Stimulated activated memory B cell treated with anti-CD40 and anti-IgM and Interleukin-4, amounts not matched to agents 10 μg/mL and 1 μg/mL and 100 μg/mL, for 72 hours (primary cell): Measurements from ENCODE around the gene CHST4.

Experiments used
- ATAC-seq: fragments of 150-1000 bp; cut with Tn5 transposase; 2 replicates; pipeline ENCODE4 v1.10.0; 2021
- H3K27ac Mint-ChIP-seq: one replicate; pipeline ENCODE4 v1.8.0; 2022; ENCODE audit warnings: mild to moderate bottlenecking, mixed read lengths
- H3K27me3 Mint-ChIP-seq: one replicate; pipeline ENCODE4 v1.8.0; 2022; ENCODE audit warnings: mixed read lengths
- H3K36me3 Mint-ChIP-seq: one replicate; pipeline ENCODE4 v1.8.0; 2022; ENCODE audit warnings: mixed read lengths
- H3K4me1 Mint-ChIP-seq: one replicate; pipeline ENCODE4 v1.8.0; 2022; ENCODE audit warnings: mixed read lengths
- H3K4me3 Mint-ChIP-seq: one replicate; pipeline ENCODE4 v1.8.0; 2022; ENCODE audit warnings: mild to moderate bottlenecking, moderate library complexity, mixed read lengths
- H3K9me3 Mint-ChIP-seq: one replicate; pipeline ENCODE4 v1.8.0; 2022; ENCODE audit warnings: mixed read lengths

CHST4 gene

GRCh38 chr16:71526111-71526631 lies at the start of gene CHST4:
CHST4 (plus strand) TSS chr16:71526426; CDS start chr16:71536678, 10,252 bp downstream.
- Mint-ChIP-seq H3K27me3 (peaks cover 61% of the 10 kb centered on the region), H3K36me3 (no peaks in the 10 kb centered on the region), H3K27ac (peak within 1 kb of the TSS; percentile 58), H3K4me3 (peak within 1 kb of the TSS; percentile 54), H3K9me3 (no peaks in the 10 kb centered on the region), H3K4me1 (peaks cover 9% of the 10 kb centered on the region)
- peak; percentile 58 for ATAC-seq

- Mint-ChIP-seq H3K36me3 (peaks cover 60% of the 10 kb centered on the region), H3K27ac (no peak overlapping the region), H3K27me3 (no peaks in the 10 kb centered on the region), H3K4me3 (no peak overlapping the region), H3K4me1 (no peaks in the 10 kb centered on the region), H3K9me3 (no peaks in the 10 kb centered on the region)
- ATAC-seq: no peak
These were observed 49.6 kb upstream of the CHST4 start for GRCh38 chr16:71476457-71477124.

GRCh38 chr16:71479420-71479819 lies 46.8 kb upstream of the CHST4 start:
- H3K27me3 Mint-ChIP-seq: no peaks in the 10 kb centered on the region
- peaks cover 43% of the 10 kb centered on the region for H3K36me3 Mint-ChIP-seq
- no peak for ATAC-seq
- H3K27ac Mint-ChIP-seq: no peak overlapping the region
- H3K4me3 Mint-ChIP-seq: no peak overlapping the region
- no peaks in the 10 kb centered on the region for H3K9me3 Mint-ChIP-seq
- peaks cover 10% of the 10 kb centered on the region for H3K4me1 Mint-ChIP-seq

DNA sequence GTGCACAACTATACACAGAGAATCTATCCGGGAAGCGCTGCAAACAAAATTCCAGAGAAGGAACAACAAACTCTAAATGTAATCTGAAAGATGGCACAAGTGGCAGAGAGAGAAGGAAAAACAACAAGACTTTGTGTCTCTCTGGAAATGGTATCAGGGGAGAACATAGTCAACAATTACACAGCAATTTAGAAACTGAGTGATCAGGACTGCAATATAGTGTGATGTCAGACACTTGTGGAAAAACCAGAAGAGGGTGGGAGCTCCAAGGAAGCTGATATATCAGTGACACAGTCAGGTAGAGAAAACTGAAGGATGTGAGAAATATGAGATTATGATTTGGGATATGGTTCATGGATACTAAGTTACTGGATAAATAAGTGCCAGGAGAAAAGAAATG lies 45.3 kb upstream of the CHST4 start:
- no peak overlapping the region for H3K27ac Mint-ChIP-seq
- ATAC-seq: no peak
- no peaks in the 10 kb centered on the region for H3K27me3 Mint-ChIP-seq
- no peaks in the 10 kb centered on the region for H3K9me3 Mint-ChIP-seq
- peaks cover 10% of the 10 kb centered on the region for H3K4me1 Mint-ChIP-seq
- H3K4me3 Mint-ChIP-seq: no peak overlapping the region
- H3K36me3 Mint-ChIP-seq: peaks cover 30% of the 10 kb centered on the region

DNA sequence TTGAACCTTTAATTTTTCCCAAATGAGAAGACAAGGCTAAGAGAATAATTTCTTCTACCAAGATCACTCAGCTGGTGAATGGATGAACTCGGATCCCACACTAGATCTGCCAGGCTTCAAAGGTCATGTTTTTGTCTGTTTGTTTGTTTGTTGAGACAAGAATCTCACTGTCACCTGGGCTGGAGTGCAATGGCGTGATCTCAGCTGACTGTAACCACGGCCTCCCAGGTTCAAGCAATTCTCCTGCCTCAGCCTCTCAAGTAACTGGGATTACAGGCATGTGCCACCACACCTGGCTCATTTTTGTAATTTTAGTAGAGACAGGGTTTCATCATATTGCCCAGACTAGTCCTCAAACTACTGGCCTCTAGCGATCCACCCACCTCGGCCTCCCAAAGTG lies 43.7 kb upstream of the CHST4 start:
- H3K4me3 Mint-ChIP-seq: no peak overlapping the region
- H3K9me3 Mint-ChIP-seq: peaks cover 3% of the 10 kb centered on the region
- no peaks in the 10 kb centered on the region for H3K27me3 Mint-ChIP-seq

GRCh38 chr16:71484006-71484893 lies 42.0 kb upstream of the CHST4 start:
- Mint-ChIP-seq H3K27ac (peak overlapping the region; percentile 95), H3K9me3 (peaks cover 3% of the 10 kb centered on the region), H3K27me3 (no peaks in the 10 kb centered on the region), H3K4me1 (peaks cover 10% of the 10 kb centered on the region), H3K4me3 (peak overlapping the region; percentile 92), H3K36me3 (peaks cover 9% of the 10 kb centered on the region)
- ATAC-seq: peak; percentile 95

More for the DNA sequence above, 43.7 kb upstream of the CHST4 start:
- Mint-ChIP-seq H3K27ac (no peak overlapping the region), H3K4me1 (peaks cover 10% of the 10 kb centered on the region), H3K36me3 (peaks cover 14% of the 10 kb centered on the region)
- no peak for ATAC-seq

GRCh38 chr16:71489122-71489521 lies 37.1 kb upstream of the CHST4 start, which contains the start of gene ZNF19:
ZNF19 (minus strand) TSS chr16:71489324; CDS start chr16:71482114, 7,210 bp downstream.
- no peaks in the 10 kb centered on the region for H3K4me1 Mint-ChIP-seq
- H3K27me3 Mint-ChIP-seq: no peaks in the 10 kb centered on the region
- H3K4me3 Mint-ChIP-seq: no peak within 1 kb of the TSS
- no peak within 1 kb of the TSS for H3K27ac Mint-ChIP-seq
- H3K9me3 Mint-ChIP-seq: peaks cover 3% of the 10 kb centered on the region
- ATAC-seq: no peak
- H3K36me3 Mint-ChIP-seq: no peaks in the 10 kb centered on the region

GRCh38 chr16:71490361-71490760 lies 35.9 kb upstream of the CHST4 start:
- no peak overlapping the region for H3K27ac Mint-ChIP-seq
- H3K27me3 Mint-ChIP-seq: no peaks in the 10 kb centered on the region
- no peak for ATAC-seq
- no peaks in the 10 kb centered on the region for H3K4me1 Mint-ChIP-seq
- H3K9me3 Mint-ChIP-seq: peaks cover 3% of the 10 kb centered on the region
- H3K4me3 Mint-ChIP-seq: no peak overlapping the region
- no peaks in the 10 kb centered on the region for H3K36me3 Mint-ChIP-seq

DNA sequence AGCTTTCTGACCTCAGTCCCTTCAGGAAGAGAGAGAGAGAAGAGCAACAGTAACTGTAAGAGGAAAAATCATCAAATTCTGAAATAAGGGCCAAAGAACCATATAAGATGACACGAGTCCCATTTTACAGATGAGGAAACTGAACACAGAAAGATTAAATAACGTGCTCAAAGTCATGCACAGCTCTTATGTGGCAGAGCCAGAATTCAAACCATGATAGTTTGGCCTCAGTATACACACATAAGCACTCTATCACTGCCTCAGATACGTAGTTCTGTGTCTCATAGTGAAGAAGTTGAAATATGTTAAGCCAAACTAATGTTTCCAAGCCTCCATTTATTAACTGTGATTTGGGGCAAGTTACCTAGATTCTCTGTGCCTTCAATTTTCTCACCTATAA lies 35.2 kb upstream of the CHST4 start:
- Mint-ChIP-seq H3K27me3 (no peaks in the 10 kb centered on the region), H3K27ac (no peak overlapping the region), H3K36me3 (no peaks in the 10 kb centered on the region), H3K9me3 (peaks cover 3% of the 10 kb centered on the region), H3K4me1 (no peaks in the 10 kb centered on the region), H3K4me3 (no peak overlapping the region)
- no peak for ATAC-seq

DNA sequence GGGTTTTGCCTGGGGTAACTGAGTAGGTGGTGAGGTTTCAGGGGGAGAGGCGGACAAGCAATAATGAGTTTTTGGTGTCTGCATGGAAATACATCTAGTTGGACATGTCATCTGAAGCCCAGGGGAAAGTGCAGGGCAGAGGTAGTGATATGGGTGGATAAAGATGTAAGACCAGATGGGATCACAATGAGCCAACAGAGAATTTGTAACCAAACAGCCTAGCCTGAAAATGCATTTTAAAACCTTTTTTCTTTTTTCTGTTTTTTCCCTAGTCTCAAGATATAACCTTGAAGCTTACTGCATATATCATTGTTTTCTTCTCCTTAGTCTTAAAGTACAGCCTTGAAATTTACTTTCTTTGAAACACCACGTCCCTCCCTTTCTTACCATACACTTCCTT lies 33.4 kb upstream of the CHST4 start:
- no peaks in the 10 kb centered on the region for H3K4me1 Mint-ChIP-seq
- H3K36me3 Mint-ChIP-seq: no peaks in the 10 kb centered on the region
- no peak for ATAC-seq
- no peaks in the 10 kb centered on the region for H3K9me3 Mint-ChIP-seq
- H3K27ac Mint-ChIP-seq: no peak overlapping the region
- H3K27me3 Mint-ChIP-seq: peaks cover under 1% of the 10 kb centered on the region
- no peak overlapping the region for H3K4me3 Mint-ChIP-seq

GRCh38 chr16:71493213-71493612 lies 33.0 kb upstream of the CHST4 start:
- Mint-ChIP-seq H3K27ac (no peak overlapping the region), H3K27me3 (peaks cover 5% of the 10 kb centered on the region)

DNA sequence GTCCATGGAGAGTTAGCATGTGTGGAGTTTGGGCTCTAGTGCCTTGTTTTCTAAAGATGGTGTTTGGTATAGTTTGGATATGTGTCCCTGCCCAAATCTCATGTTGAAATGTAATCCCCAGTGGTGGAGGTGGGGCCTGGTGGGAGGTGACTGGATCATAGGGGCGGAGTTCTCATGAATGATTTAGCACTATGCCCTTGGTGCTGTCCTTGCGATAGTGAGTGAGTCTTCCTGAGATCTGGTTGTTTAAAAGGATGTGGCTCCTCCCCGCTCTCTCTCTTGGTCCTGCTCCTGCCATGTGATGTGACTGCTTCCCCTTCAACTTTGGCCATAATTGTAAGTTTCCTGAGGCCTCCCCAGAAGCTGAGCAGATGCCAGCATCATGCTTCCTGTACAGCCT lies 28.2 kb upstream of the CHST4 start:
- no peaks in the 10 kb centered on the region for H3K36me3 Mint-ChIP-seq
- no peaks in the 10 kb centered on the region for H3K4me1 Mint-ChIP-seq
- no peak for ATAC-seq
- no peak overlapping the region for H3K4me3 Mint-ChIP-seq
- H3K9me3 Mint-ChIP-seq: no peaks in the 10 kb centered on the region
- no peak overlapping the region for H3K27ac Mint-ChIP-seq
- H3K27me3 Mint-ChIP-seq: peaks cover 23% of the 10 kb centered on the region

More at GRCh38 chr16:71493213-71493612, 33.0 kb upstream of the CHST4 start:
- no peak overlapping the region for H3K4me3 Mint-ChIP-seq
- no peaks in the 10 kb centered on the region for H3K36me3 Mint-ChIP-seq
- no peak for ATAC-seq
- no peaks in the 10 kb centered on the region for H3K9me3 Mint-ChIP-seq
- no peaks in the 10 kb centered on the region for H3K4me1 Mint-ChIP-seq

DNA sequence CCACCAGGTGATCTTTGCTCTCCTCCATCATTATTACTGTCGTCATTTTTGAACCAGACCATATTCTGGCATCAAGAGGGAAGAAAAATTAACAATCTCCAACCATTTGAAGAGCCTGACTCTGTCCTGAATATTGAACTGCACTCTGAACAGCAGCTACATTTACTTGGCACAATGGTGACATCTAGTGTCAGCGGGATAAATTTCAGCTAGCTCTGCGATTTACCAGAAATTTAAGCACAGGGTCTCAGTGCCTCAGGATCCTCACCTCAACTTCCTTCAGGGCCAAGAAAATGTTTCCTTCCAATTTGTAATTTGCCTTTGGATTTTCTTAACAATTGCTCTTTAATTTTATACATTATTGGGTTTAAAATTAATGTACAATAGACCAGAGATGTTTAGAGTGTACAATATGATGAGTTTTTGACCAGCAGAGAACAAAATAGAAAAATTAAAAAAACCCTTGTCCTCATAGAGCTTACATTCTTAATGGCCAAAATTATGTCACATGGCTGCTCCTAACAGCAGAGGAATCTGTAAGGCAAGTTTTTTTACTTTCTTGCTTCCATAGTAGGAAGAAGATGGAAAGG lies 26.4 kb upstream of the CHST4 start:
- peaks cover 29% of the 10 kb centered on the region for H3K27me3 Mint-ChIP-seq
- H3K27ac Mint-ChIP-seq: no peak overlapping the region
- H3K4me3 Mint-ChIP-seq: no peak overlapping the region
- peak; percentile 55 for ATAC-seq
- H3K9me3 Mint-ChIP-seq: no peaks in the 10 kb centered on the region
- no peaks in the 10 kb centered on the region for H3K4me1 Mint-ChIP-seq
- no peaks in the 10 kb centered on the region for H3K36me3 Mint-ChIP-seq

DNA sequence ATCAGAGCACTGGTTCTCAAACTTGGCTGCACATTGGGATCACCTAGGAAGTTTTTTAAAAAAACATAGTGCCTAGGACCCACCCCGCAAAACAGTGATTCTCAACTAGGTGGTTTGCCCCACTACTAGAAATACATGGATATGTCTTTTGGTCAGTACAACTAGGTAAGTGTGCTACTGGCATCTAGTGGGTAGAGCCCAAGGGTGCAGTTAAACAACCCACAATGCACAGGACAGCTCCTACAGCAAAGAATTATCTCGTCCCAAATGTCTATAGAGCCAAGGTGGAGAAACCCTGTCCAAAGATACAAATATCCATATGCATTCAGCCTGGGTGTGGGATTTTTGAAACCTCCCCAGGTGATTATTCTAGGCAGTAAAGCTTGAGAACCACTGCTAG lies 25.3 kb upstream of the CHST4 start:
- Mint-ChIP-seq H3K27me3 (peaks cover 29% of the 10 kb centered on the region), H3K36me3 (no peaks in the 10 kb centered on the region), H3K27ac (no peak overlapping the region), H3K4me3 (no peak overlapping the region), H3K4me1 (no peaks in the 10 kb centered on the region), H3K9me3 (no peaks in the 10 kb centered on the region)
- ATAC-seq: no peak

- H3K4me3 Mint-ChIP-seq: no peak overlapping the region
- H3K4me1 Mint-ChIP-seq: no peaks in the 10 kb centered on the region
- H3K9me3 Mint-ChIP-seq: no peaks in the 10 kb centered on the region
- peaks cover 29% of the 10 kb centered on the region for H3K27me3 Mint-ChIP-seq
- H3K27ac Mint-ChIP-seq: no peak overlapping the region
- no peaks in the 10 kb centered on the region for H3K36me3 Mint-ChIP-seq
- ATAC-seq: no peak
These were observed 24.7 kb upstream of the CHST4 start for GRCh38 chr16:71501547-71501946.
